NT2/D1 (cell line): Measurements from ENCODE around the gene ANKMY2.

Experiments used
- SUZ12 ChIP-seq: IDR thresholded peaks from 2 replicates; pipeline ENCODE4 v1.6.1; 2011; ENCODE audit not compliant: insufficient read length, insufficient read depth; ENCODE audit errors: extremely low read depth
- YY1 ChIP-seq: IDR thresholded peaks from 2 replicates; pipeline ENCODE4 v1.6.1; 2011; ENCODE audit not compliant: insufficient read length, insufficient read depth

DNA sequence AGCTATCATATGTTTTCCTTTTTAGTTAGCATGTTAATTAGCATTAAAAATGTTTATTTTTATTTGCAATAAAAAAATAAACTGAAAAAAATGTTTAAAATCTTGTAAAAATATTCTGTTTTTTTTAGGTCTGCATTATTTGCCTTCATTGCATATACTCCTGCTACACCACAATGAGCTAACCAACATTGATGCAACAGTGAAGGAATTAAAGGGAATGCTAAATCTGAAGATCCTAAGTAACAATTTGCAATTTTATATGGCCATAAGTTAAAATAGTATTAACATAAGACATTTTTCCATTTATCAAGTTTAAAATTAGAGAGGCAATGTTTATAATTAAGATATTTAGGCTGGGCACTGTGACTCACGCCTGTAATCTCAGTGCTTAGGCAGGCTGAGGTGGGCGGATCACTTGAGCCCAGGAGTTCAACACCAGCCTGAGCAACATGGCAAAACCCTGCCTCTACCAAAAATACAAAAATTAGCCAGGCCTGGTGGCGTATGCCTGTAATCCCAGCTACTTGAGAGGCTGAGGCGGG lies 86.7 kb downstream of the ANKMY2 start:
- TF ChIP-seq SUZ12 (no peak), YY1 (no peak)
